ENCODE results near the gene PRKCE. TPM values are rescaled to one million over a fixed set of nuclear protein-coding genes. Genes with fewer than 3 reads are reported as not detected.

Gene PRKCE
- total and polyA plus RNA-seq, 11 donors = 4.1 to 22.3 (median 16.2) TPM

GRCh38 chr2:45950606-45951005 lies 299.1 kb downstream of the PRKCE start:
- H3K4me1 ChIP-seq = peaks cover 0 to 11% (median 5%) of the 10 kb centered on the region in 12 donors
- 68 to 78% (median 77%) methylated on average over 5 of the region's 5 CpGs for WGBS, 4 donors
- intact Hi-C loops (cut with DNase I) = no loop called here
- no peaks in the 10 kb centered on the region for H3K9me3 ChIP-seq
- DNase-seq (no peak), ATAC-seq (no peak)
- no peaks in the 10 kb centered on the region for H3K27me3 ChIP-seq
- no peak for TF ChIP-seq CTCF (IDR thresholded peaks at IDR 0.05)
- TF ChIP-seq POLR2A (IDR thresholded peaks at IDR 0.05) = no peak
- H3K4me3 ChIP-seq = no peak overlapping the region
- H3K27ac ChIP-seq = no peak overlapping the region
- H3K36me3 ChIP-seq = no peaks in the 10 kb centered on the region

- H3K4me3 ChIP-seq = no peak overlapping the region
These were observed 299.7 kb downstream of the PRKCE start for GRCh38 chr2:45951025-45951727.

GRCh38 chr2:45952591-45952990 lies 301.1 kb downstream of the PRKCE start:
- ATAC-seq (no peak), DNase-seq (no peak)
- Histone ChIP-seq H3K4me1 (peaks cover 0 to 11% (median 5%) of the 10 kb centered on the region in 12 donors), H3K36me3 (no peaks in the 10 kb centered on the region), H3K4me3 (no peak overlapping the region), H3K27me3 (no peaks in the 10 kb centered on the region), H3K27ac (no peak overlapping the region), H3K9me3 (no peaks in the 10 kb centered on the region)
- WGBS, 4 donors = 88 to 97% (median 96%) methylated on average over 4 of the region's 4 CpGs
- no peak for TF ChIP-seq CTCF (IDR thresholded peaks at IDR 0.05)
- TF ChIP-seq POLR2A (IDR thresholded peaks at IDR 0.05) = no peak
- intact Hi-C loops (cut with DNase I) = no loop called here

More at GRCh38 chr2:45951025-45951727, 299.7 kb downstream of the PRKCE start:
- DNase-seq (no peak), ATAC-seq (no peak)
- intact Hi-C loops (cut with DNase I) = no loop called here
- no peaks in the 10 kb centered on the region for H3K27me3 ChIP-seq
- peaks cover 0 to 11% (median 5%) of the 10 kb centered on the region in 12 donors for H3K4me1 ChIP-seq
- no peaks in the 10 kb centered on the region for H3K9me3 ChIP-seq
- H3K27ac ChIP-seq = no peak overlapping the region
- H3K36me3 ChIP-seq = no peaks in the 10 kb centered on the region
- WGBS, 4 donors = 76 to 91% (median 78%) methylated on average over 7 of the region's 7 CpGs
- no peak for TF ChIP-seq POLR2A (IDR thresholded peaks at IDR 0.05)
- no peak for TF ChIP-seq CTCF (IDR thresholded peaks at IDR 0.05)

- Histone ChIP-seq H3K27ac (no peak overlapping the region), H3K9me3 (no peaks in the 10 kb centered on the region), H3K27me3 (no peaks in the 10 kb centered on the region), H3K4me1 (peaks cover 0 to 11% (median 5%) of the 10 kb centered on the region in 12 donors), H3K36me3 (no peaks in the 10 kb centered on the region), H3K4me3 (no peak overlapping the region)
- WGBS, 4 donors = 92 to 94% (median 94%) methylated on average over 11 of the region's 11 CpGs
- no peak for TF ChIP-seq POLR2A (IDR thresholded peaks at IDR 0.05)
- no peak for TF ChIP-seq CTCF (IDR thresholded peaks at IDR 0.05)
- ATAC-seq = no peak
- DNase-seq = no peak
- intact Hi-C loops (cut with DNase I) = no loop called here
These were observed 302.0 kb downstream of the PRKCE start for GRCh38 chr2:45953376-45954027.
